HTERT RPE-1 (cell line): ENCODE measurements around the gene USP3.
"Not testable (repeated sequence)": the region's sequence is repeated elsewhere in the genome, so short reads cannot be mapped to it uniquely, and the experiment has no call there.

Experiments used
- in situ Hi-C: fragments of 300-500 bp; cut with MboI; formaldehyde crosslinking; loops from 4 replicates; pipeline ENCODE4 v1.14.3; 2020; ENCODE audit warnings: low sequenced_read_pairs

USP3 gene

GRCh38 chr15:63476229-63476632 is 28.2 kb upstream of the USP3 start:
- in situ Hi-C loops = no loop called here

- in situ Hi-C loops = no loop called here
Measured at GRCh38 chr15:63478243-63478642, 26.1 kb upstream of the USP3 start.

- in situ Hi-C loops = no loop called here
Measured at GRCh38 chr15:63480441-63480821, 24.0 kb upstream of the USP3 start.

DNA sequence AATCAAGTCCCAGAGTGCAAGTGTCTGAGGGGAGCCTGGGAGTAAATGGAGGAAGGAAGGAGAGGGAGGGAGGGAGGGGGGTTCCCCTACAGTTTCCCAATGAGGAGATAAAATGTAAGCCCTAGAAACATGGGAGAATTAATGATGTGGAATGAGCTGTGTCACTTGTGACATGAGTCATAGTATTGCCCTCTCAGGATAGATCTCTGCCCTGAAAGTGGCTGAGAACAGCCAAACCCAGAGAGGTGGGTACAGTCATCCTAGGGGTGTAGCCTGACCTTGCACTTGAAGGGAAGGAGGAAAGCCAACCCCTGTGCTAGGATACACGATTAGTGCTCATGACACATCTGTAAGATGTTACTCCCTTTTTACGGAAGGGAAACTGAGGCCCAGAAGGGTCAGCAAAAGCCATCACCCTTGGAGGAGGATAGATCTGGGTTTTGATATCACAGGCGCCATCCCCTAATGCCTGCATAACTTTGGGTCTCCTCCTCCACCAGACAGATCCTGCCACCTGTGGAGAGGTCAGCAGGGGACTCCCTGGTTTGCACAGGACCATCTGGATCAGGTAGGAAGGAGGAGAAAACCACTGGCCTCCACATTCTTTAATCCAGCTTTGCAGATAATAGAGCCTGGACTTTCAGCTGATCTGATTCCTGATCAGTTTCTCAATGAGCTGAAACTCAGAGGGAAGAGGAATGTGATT is 23.1 kb upstream of the USP3 start:
- in situ Hi-C loops = no loop called here

- in situ Hi-C loops = no loop called here
Measured at GRCh38 chr15:63482874-63483323, 21.5 kb upstream of the USP3 start.

DNA sequence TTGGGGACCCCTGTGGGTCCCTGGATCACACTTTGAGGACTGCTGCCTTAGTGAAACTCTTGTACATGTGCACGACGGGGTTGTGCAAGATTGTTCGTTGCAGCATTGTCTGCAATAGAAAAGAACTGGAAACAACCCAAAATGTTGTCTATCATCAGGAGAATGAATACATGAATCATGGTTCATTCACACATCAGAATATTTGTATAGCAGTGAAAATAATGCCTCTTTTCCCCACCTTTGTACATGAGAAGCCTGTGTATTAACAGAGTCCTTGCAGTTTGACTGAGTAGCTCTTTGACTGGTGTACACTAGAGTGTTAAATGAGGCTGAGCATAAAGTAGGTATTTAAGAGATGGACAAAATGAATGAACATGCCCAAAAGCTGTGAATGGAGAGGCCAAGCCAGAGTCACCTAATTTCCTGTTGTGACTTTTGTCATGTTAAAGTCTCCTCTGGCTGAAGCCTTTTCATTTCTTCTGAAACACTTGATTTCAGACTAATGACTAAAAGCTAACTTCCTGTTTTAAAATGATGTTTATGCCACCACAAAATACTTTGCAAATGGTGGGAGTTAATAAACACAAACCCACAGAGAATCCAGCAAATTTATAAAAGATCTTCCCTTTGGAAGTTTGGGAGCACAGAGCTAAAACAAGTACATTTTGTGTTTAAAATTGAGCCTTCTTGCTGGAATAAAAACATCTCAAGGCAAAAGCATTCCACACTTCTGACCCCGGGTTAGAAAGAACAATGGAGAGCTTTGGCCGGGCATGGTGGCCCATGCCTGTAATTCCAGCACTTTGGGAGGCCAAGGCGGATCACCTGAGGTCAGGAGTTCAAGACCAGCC is 20.6 kb upstream of the USP3 start:
- in situ Hi-C loops = no loop called here

- in situ Hi-C loops = no loop called here
Measured at GRCh38 chr15:63484433-63485186, 19.8 kb upstream of the USP3 start.

GRCh38 chr15:63487076-63487757 is 17.2 kb upstream of the USP3 start:
- in situ Hi-C loops = no loop called here

GRCh38 chr15:63487758-63488397 is 16.5 kb upstream of the USP3 start:
- in situ Hi-C loops = not testable (repeated sequence)

GRCh38 chr15:63488398-63488960 is 15.9 kb upstream of the USP3 start:
- in situ Hi-C loops = no loop called here

GRCh38 chr15:63489352-63489751 is 15.0 kb upstream of the USP3 start:
- in situ Hi-C loops = no loop called here

DNA sequence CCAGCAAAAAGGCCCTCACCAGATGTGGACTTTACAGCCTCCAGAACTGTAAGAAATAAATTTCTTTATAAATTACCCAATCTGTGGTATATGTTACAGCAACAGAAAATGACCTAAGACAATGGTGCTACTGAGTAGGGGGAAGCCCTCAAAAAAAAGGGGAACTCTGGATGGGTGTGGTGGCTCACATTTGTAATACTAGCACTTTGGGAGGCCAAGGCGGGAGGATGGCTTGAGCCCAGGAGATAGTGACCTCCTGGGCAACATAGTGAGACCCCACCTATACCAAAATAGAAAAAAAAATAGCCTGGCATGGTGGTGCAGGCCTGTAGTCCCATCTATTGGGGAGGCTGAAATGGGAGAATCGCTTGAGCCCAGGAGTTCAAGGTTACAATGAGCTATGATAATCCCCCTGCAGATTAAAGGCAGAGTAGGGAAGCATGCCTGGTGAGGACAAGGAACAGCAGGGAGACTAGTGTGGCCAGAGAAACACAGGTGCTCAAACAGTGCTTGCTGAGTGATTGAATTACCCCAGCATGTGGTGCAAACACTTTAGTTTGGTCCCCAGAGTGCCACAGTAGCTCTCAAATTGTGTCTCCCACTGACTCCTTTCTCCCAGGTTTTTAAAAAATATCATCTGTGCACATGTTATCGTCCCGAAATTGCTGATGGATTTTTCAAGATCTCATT is 13.9 kb upstream of the USP3 start:
- in situ Hi-C loops = no loop called here

DNA sequence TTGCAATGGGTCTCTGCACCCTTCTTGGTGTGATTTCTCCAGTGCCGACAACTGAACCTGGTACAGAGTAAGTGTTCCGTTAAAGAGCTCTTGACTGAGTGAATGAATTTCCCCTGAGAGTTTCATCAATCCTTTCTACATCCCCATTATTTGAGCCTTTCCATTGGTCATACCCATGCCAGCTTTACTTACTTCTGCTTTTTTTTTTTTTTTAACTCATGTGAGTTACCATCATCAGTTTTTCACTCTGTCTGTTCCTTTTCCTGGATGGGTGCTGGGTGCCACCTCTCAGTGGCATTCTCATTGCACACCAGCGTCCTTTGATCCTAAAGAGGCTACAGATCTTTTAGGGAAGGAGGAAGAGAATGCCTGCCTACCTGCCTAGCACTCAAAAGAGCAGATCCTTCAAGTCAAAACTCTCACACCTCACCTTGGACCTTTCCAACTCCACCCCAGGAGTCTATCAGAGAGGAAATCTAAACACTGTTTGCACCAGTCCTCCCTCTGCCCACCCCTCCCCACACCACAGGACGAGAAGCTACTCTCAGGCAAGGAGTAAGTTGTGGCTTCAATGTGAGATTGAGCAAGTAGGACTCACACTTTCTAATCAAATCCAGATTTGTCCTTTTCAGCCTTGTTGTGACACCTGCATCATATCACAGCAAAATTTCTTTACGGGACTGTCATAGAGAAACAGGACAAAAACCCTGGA is 13.1 kb upstream of the USP3 start:
- in situ Hi-C loops = no loop called here

DNA sequence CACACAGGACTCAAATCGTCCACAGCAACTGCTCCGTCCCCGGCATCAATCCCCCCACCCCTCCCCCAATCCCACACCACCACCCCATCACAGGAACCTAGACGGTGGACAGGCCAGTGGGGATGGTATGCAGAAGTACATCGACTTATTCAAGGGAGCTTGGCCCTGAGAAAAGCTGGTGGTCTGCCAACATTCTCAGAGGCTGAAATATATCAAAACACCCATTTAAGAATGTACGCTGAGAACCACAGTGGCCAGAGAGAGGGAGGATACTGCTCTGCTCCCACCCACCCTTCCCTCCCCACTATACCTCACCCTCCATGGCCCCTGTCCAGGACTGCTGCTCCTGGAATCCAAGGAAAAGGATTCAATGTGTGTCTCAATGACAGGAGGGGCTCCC is 12.4 kb upstream of the USP3 start:
- in situ Hi-C loops = no loop called here

DNA sequence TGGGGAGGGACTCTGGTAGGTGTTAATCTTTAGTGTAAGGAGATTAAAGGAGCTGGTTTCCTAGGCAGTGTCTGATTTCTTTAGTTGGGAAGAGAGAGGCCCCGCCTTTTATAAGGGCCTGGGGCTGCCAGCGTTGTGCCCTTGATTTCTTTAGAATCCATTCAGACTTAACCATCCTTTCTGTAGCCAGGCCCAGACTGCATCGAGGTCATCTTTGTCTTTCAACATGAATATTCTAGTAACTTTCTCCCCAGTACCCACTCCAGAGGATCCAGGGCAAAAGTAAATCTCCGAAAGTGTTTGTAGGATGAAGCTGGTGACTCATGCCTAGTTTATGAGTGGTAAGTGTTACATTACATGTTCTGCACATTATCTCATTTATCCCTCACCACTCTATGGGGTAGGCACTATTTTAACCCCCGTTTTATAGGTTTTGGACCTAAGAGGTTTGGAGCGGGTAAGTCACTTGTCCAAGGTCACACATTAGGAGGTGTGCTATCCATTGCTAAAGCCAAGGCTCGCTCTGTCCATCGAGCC is 11.8 kb upstream of the USP3 start:
- in situ Hi-C loops = no loop called here

DNA sequence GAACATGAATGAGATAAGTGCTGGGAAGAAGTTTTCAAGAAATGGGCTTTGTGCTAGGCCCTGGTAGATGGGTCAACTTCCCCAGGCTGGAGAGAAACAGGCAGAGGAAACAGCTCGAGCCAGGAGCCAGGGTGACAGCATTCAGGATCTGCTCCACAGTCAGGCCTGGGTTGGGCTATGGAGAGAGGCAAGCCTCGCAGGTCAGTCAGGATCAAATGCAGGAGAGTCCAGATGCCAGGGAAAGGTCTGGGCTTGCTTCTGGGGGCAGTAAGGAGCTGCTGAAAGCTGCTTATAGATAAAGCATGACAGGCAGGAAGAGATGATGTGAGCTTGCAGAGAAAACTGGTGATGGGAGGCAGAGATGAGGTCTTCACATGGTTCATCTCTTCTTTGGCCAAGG is 11.0 kb upstream of the USP3 start:
- in situ Hi-C loops = no loop called here

GRCh38 chr15:63494408-63494807 is 10.0 kb upstream of the USP3 start:
- in situ Hi-C loops = no loop called here

DNA sequence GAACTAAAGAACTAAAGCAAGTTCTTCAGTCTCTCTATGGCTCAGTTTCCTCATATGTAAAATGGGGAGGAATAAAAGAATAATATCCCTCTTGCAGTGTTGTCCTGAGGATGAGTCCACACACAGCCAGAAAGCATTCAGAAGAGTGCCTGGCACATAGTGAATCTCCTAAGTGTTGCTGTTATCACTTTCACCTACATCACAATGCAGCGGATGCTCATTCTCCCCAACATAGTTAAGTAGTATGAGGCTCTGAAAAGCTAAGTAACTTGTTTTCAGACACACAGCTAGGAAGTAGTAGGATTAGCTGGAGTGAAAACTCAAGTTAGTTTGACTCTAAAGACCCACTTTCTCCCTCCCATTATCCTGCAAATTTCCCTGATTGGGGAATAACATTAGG is 9.1 kb upstream of the USP3 start:
- in situ Hi-C loops = no loop called here
